Esophagus muscularis mucosa (tissue), 4 donors: ENCODE data around the gene USP35. TPM values are rescaled to one million over a fixed set of nuclear protein-coding genes. Genes with fewer than 3 reads are reported as not detected.
A peak's percentile ranks its signal among the peaks of the same experiment; 100 is the strongest.

Experiments
- DNase-seq: peaks from one replicate; pipeline ENCODE4 v3.0.0-alpha.2; 2017; ENCODE audit errors: extremely low spot score
- H3K27ac ChIP-seq, 4 donors: fragments of 200-600 bp; sonication (generic); replicated peaks in 1 of 4; 1 replicate in 3 of 4; 2 replicates in 1 of 4; pipeline ENCODE4 v1.5.1; 2016 to 2019; ENCODE audit warnings: mild to moderate bottlenecking in 1 of 4
- H3K27me3 ChIP-seq, 4 donors: fragments of 200-600 bp; sonication (generic); one replicate each; pipeline versions ENCODE4 v1.5.1 to v1.6.0; 2016 to 2019
- H3K36me3 ChIP-seq, 4 donors: fragments of 200-600 bp; sonication (generic); one replicate each; pipeline ENCODE4 v1.5.1; 2016 to 2019
- H3K4me1 ChIP-seq, 4 donors: fragments of 200-600 bp; sonication (generic); one replicate each; pipeline ENCODE4 v1.5.1; 2016 to 2019
- H3K4me3 ChIP-seq, 4 donors: fragments of 200-600 bp; sonication (generic); 1 replicate in 2 of 4; 2 replicates in 2 of 4; pipeline ENCODE4 v1.5.1; 2016 to 2019; ENCODE audit warnings: mild to moderate bottlenecking in 4 of 4, moderate library complexity in 1 of 4
- H3K9me3 ChIP-seq, 4 donors: fragments of 200-600 bp; sonication (generic); 1 replicate in 3 of 4; 2 replicates in 1 of 4; pipeline ENCODE4 v1.5.1; 2016 to 2019
- EP300 ChIP-seq: sonication (generic); formaldehyde crosslinking; IDR thresholded peaks from one replicate; pipeline ENCODE4 v1.6.1; 2017; ENCODE audit warnings: antibody characterized with exemption
- POLR2A ChIP-seq: fragments of 450-650 bp; IDR thresholded peaks from one replicate; pipeline ENCODE4 v1.6.1; 2017; ENCODE audit warnings: antibody characterized with exemption, moderate library complexity, mild to moderate bottlenecking, low read depth
- POLR2AphosphoS5 ChIP-seq, 2 donors: sonication (generic); formaldehyde crosslinking; IDR thresholded peaks; one replicate each; pipeline ENCODE4 v1.6.1; 2017; ENCODE audit warnings: antibody characterized with exemption in 2 of 2
- WGBS: methylation state at CpG from one replicate; pipeline ENCODE4 v1.1.5; 2018; 5-methylcytosine and 5-hydroxymethylcytosine counted together
- intact Hi-C: fragments of 100-400 bp; cut with DNase I; formaldehyde crosslinking; loops from one replicate; pipeline ENCODE4 v1.15.1; 2023
- total RNA-seq, 4 donors: library from RNA; depleted of rRNA; stranded (reverse); fragments of >200 nt; gene quantifications; one replicate each; pipeline versions ENCODE4 v1.1.0 to v1.2.1, GENCODE V29; 2016
- TF ChIP-seq, protein P1 (sequence below), 3 experiments: fragments of 200-600 bp in 2 of 3; fragments of 450-650 bp in 1 of 3; sonication (generic) in 2 of 3; IDR thresholded peaks; one replicate each; pipeline ENCODE4 v1.5.1; 2017 to 2019; ENCODE audit warnings: antibody characterized with exemption in 3 of 3, mild to moderate bottlenecking in 2 of 3, moderate library complexity in 1 of 3

Gene USP35
- total RNA-seq, 4 donors from 2014 or later, result 5.8 to 15.4 (median 11.3) TPM

DNA sequence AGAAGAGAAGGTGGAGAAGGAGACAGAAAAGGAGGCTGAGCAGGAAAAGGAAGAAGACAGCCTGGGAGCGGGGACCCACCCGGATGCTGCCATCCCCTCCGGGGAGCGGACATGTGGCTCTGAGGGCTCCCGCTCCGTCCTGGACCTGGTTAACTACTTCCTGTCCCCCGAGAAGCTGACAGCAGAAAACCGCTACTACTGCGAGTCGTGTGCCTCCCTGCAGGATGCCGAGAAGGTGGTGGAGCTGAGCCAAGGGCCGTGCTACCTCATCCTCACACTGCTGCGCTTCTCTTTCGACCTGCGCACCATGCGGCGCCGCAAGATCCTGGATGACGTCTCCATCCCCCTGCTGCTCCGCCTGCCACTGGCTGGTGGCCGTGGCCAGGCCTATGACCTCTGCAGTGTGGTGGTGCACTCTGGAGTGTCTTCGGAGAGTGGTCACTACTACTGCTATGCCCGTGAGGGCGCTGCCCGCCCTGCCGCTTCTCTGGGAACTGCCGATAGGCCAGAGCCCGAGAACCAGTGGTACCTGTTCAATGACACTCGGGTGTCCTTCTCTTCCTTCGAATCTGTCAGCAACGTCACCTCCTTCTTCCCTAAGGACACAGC, 21.4 kb downstream of the USP35 start:
- peaks cover 27 to 74% (median 71%) of the 10 kb centered on the region in 4 donors for H3K36me3 ChIP-seq
- no peak for TF ChIP-seq EP300
- TF ChIP-seq POLR2A, result no peak
- no peak for TF ChIP-seq POLR2AphosphoS5 (IDR thresholded peaks at IDR 0.05)
- TF ChIP-seq, protein P1, sequence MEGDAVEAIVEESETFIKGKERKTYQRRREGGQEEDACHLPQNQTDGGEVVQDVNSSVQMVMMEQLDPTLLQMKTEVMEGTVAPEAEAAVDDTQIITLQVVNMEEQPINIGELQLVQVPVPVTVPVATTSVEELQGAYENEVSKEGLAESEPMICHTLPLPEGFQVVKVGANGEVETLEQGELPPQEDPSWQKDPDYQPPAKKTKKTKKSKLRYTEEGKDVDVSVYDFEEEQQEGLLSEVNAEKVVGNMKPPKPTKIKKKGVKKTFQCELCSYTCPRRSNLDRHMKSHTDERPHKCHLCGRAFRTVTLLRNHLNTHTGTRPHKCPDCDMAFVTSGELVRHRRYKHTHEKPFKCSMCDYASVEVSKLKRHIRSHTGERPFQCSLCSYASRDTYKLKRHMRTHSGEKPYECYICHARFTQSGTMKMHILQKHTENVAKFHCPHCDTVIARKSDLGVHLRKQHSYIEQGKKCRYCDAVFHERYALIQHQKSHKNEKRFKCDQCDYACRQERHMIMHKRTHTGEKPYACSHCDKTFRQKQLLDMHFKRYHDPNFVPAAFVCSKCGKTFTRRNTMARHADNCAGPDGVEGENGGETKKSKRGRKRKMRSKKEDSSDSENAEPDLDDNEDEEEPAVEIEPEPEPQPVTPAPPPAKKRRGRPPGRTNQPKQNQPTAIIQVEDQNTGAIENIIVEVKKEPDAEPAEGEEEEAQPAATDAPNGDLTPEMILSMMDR (IDR thresholded peaks at IDR 0.05), result no peak
- WGBS, result 88% methylated on average over 29 of the region's 31 CpGs
- H3K4me3 ChIP-seq, result no peak overlapping the region
- no peaks in the 10 kb centered on the region for H3K4me1 ChIP-seq
- no peaks in the 10 kb centered on the region for H3K9me3 ChIP-seq
- DNase-seq, result no peak
- H3K27ac ChIP-seq, result no peak overlapping the region
- intact Hi-C loops, result no loop called here
- no peaks in the 10 kb centered on the region for H3K27me3 ChIP-seq

DNA sequence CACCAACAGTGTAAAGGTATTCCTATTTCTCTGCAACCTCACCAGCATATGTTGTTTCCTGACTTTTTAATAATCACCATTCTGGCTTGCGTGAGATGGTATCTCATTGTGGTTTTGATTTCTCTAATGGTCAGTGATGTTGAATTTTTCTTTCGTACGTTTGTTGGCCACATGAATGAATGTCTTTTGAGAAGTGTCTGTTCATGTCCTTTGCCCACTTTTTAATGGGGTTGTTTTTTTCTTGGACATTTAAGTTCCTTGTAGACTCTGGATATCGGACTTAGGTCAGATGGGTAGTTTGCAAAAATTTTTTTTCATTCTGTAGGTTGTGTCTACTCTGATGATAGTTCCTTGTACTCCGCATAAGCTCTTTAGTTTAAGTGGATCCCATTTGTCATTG, 22.8 kb downstream of the USP35 start:
- Histone ChIP-seq H3K36me3 (peaks cover 33 to 78% (median 71%) of the 10 kb centered on the region in 4 donors), H3K27me3 (no peaks in the 10 kb centered on the region), H3K9me3 (no peaks in the 10 kb centered on the region), H3K27ac (no peak overlapping the region), H3K4me3 (no peak overlapping the region), H3K4me1 (no peaks in the 10 kb centered on the region)
- TF ChIP-seq, protein P1 (IDR thresholded peaks at IDR 0.05), result no peak
- TF ChIP-seq POLR2AphosphoS5 (IDR thresholded peaks at IDR 0.05), result no peak
- no peak for TF ChIP-seq EP300
- no peak for TF ChIP-seq POLR2A
- WGBS, result 94% methylated on average over 5 of the region's 5 CpGs
- intact Hi-C loops, result no loop called here
- no peak for DNase-seq

DNA sequence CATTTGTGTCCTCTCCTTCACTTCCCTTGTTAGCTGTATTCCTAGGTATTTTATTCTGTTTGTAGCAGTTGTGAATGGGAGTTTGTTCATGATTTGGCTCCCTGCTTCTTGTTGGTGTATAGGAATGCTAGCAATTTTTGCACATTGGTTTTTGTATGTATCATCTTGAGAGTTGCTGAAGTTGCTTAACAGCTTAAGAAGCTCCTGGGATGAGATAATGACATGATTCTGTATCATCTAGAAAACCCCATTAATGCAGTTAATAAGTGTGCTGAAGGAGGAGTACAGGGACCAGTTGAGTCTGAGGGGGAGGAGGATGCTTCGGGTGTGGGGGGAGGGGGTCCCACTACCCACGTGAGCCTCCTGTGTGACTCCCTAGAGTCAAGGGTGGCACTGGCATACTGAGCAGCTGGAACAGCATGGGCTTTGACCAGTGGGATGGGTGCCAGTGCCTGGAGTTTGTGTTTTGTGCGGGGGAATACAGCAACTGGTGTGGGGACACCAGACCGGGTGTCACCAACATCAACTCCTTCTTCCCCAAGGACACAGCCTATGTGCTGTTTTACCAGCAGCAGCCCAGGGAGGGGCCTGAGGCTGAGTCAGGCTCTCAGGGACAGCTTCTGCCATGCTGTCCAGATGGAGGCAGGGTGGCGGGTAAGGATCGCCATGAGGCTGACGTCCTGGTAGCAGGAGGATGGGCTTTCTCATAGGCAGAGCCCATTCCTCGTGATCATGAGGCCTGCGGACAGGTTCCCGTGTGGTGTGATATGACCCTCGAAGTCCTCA, 24.1 kb downstream of the USP35 start:
- peaks cover 31 to 79% (median 67%) of the 10 kb centered on the region in 4 donors for H3K36me3 ChIP-seq
- peak in 1 of 2 donors; percentile 7 for TF ChIP-seq POLR2AphosphoS5 (IDR thresholded peaks at IDR 0.05)
- TF ChIP-seq EP300, result no peak
- 90% methylated on average over 11 of the region's 11 CpGs for WGBS
- no peak for DNase-seq
- no peak overlapping the region for H3K27ac ChIP-seq
- H3K9me3 ChIP-seq, result no peaks in the 10 kb centered on the region
- intact Hi-C loops, result no loop called here
- H3K4me1 ChIP-seq, result no peaks in the 10 kb centered on the region
- H3K27me3 ChIP-seq, result no peaks in the 10 kb centered on the region
- no peak overlapping the region for H3K4me3 ChIP-seq

DNA sequence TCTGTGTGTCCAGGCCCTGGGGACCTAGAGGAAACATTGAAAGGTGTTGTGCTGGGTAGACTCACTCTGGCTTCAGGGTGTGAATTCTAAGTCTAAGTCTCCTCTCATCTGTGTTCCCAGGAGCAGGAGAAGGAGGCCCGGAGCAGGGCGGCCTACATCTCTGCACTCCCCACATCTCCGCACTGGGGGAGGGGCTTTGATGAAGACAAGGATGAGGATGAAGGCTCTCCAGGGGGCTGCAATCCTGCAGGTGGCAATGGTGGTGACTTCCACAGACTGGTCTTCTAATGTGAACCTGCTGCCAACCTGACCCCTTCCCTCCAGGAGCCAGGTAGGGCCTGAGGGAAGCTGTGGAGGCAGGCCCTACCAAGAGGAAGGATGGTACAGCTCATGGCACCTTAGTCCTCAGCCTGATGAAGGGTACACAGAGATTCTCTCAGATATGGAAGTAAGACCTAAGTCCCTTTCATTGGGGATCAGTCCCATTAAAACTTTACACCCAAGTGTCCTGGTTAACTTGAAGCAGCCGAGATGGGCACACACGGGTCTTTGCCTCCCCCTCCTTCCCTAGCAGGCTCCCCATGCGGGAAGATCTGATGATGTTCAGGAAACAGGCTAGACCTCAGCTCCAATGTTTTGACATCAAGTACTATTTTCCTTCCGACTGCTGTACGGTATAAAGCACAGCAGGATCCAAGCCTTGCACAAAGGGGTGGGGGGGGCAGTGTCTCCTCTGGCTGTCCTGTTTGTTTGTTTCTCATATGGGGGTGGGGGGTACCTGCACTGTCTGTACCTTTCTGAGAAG, 25.0 kb downstream of the USP35 start:
- TF ChIP-seq, protein P1 (IDR thresholded peaks at IDR 0.05), result no peak
- TF ChIP-seq POLR2A, result no peak
- TF ChIP-seq EP300, result no peak
- no peak for TF ChIP-seq POLR2AphosphoS5 (IDR thresholded peaks at IDR 0.05)
- Histone ChIP-seq H3K27me3 (no peaks in the 10 kb centered on the region), H3K36me3 (peaks cover 34 to 79% (median 69%) of the 10 kb centered on the region in 4 donors), H3K4me1 (no peaks in the 10 kb centered on the region), H3K9me3 (no peaks in the 10 kb centered on the region), H3K27ac (no peak overlapping the region), H3K4me3 (no peak overlapping the region)
- intact Hi-C loops, result no loop called here
- WGBS, result 65% methylated on average over 8 of the region's 8 CpGs
- no peak for DNase-seq
